H1 (cell line): ENCODE results near the gene NPS. TPM values are rescaled to one million over a fixed set of nuclear protein-coding genes. Genes with fewer than 3 reads are reported as not detected.

Experiments used
- CTCF ChIA-PET: fragments of 300-600 bp; sonication (Branson Sonifier 250); formaldehyde crosslinking; loops from one replicate; lab custom pipeline; 2021; ENCODE audit not compliant: partially characterized antibody; lab: Charles Lee
- POLR2A ChIA-PET: fragments of 300-600 bp; sonication (Branson Sonifier 250); formaldehyde crosslinking; loops from one replicate; lab custom pipeline; 2021; ENCODE audit warnings: inconsistent platforms; ENCODE audit not compliant: partially characterized antibody; lab: Charles Lee
- DNase-seq, 2 experiments: peaks; one replicate each; pipeline versions ENCODE4 v3.0.0 to v3.0.0-alpha.2; 2010 to 2022; ENCODE audit warnings: low spot score in 2 of 2, low read depth in 1 of 2, mixed read lengths in 1 of 2
- FAIRE-seq: peaks from 2 replicates; lab custom pipeline; 2011; peaks lifted over from hg19 to GRCh38; lab: Jason Lieb, UNC
- H2AFZ ChIP-seq: 2 replicates; pipeline ENCODE4 v1.8.1; 2012; ENCODE audit warnings: low read length, inconsistent platforms
- H2AK5ac ChIP-seq: 2 replicates; pipeline ENCODE4 v1.6.1; 2013; ENCODE audit warnings: low read depth, low read length
- H2BK120ac ChIP-seq: replicated peaks from 2 replicates; pipeline ENCODE3; 2013; ENCODE audit warnings: low read depth, low read length, inconsistent platforms
- H2BK12ac ChIP-seq: 2 replicates; pipeline ENCODE4 v1.6.1; 2013; ENCODE audit warnings: low read depth, low read length
- H2BK15ac ChIP-seq: 2 replicates; pipeline ENCODE4 v1.6.1; 2013; ENCODE audit warnings: low read length
- H2BK20ac ChIP-seq: 2 replicates; pipeline ENCODE4 v1.6.1; 2013; ENCODE audit warnings: low read length
- H2BK5ac ChIP-seq: 2 replicates; pipeline ENCODE4 v1.6.1; 2013; ENCODE audit warnings: low read depth, low read length
- H3K14ac ChIP-seq: 2 replicates; pipeline ENCODE4 v1.6.1; 2013; ENCODE audit warnings: inconsistent platforms; ENCODE audit not compliant: insufficient read length
- H3K18ac ChIP-seq: 2 replicates; pipeline ENCODE4 v1.6.1; 2013; ENCODE audit warnings: low read length; ENCODE audit errors: extremely low read depth
- H3K23ac ChIP-seq: 2 replicates; pipeline ENCODE4 v1.6.1; 2013; ENCODE audit warnings: inconsistent platforms; ENCODE audit not compliant: insufficient read length
- H3K23me2 ChIP-seq: 2 replicates; pipeline ENCODE4 v1.6.1; 2013; ENCODE audit warnings: low read depth, low read length
- H3K27ac ChIP-seq: 2 replicates; pipeline ENCODE4 v1.6.1; 2011; ENCODE audit warnings: low read depth, low read length, inconsistent platforms
- H3K27me3 ChIP-seq, 4 experiments: replicated peaks in 1 of 4; 1 replicate in 1 of 4; 2 replicates in 3 of 4; pipeline versions ENCODE4 v1.6.1 to v1.8.1; 2011 to 2013; ENCODE audit warnings: low read length in 3 of 4, mild to moderate bottlenecking in 3 of 4, inconsistent platforms in 2 of 4, mixed read lengths in 2 of 4, moderate library complexity in 1 of 4; ENCODE audit not compliant: control insufficient read depth in 3 of 4, insufficient read depth in 3 of 4; ENCODE audit errors: extremely low read depth in 1 of 4
- H3K36me3 ChIP-seq, 4 experiments: 2 replicates each; pipeline versions ENCODE4 v1.6.1 to v1.8.1; 2011 to 2013; ENCODE audit warnings: mild to moderate bottlenecking in 4 of 4, low read length in 3 of 4, moderate library complexity in 2 of 4, control low read depth in 1 of 4, inconsistent platforms in 1 of 4; ENCODE audit not compliant: insufficient read depth in 4 of 4, control insufficient read depth in 2 of 4
- H3K4ac ChIP-seq: replicated peaks from 2 replicates; pipeline ENCODE3; 2013; ENCODE audit warnings: low read length, low read depth, mixed read lengths, inconsistent platforms; ENCODE audit not compliant: insufficient read length
- H3K4me1 ChIP-seq, 4 experiments: replicated peaks in 1 of 4; 1 replicate in 1 of 4; 2 replicates in 3 of 4; pipeline versions ENCODE4 v1.6.1 to v1.8.1; 2011 to 2013; ENCODE audit warnings: low read length in 3 of 4, inconsistent platforms in 2 of 4, mixed read lengths in 1 of 4; ENCODE audit not compliant: insufficient read depth in 4 of 4, control insufficient read depth in 3 of 4
- H3K4me2 ChIP-seq, 2 experiments: 2 replicates each; pipeline versions ENCODE4 v1.6.1 to v1.8.1; 2011 to 2013; ENCODE audit warnings: low read depth in 2 of 2, low read length in 2 of 2, control low read depth in 1 of 2, inconsistent platforms in 1 of 2, mild to moderate bottlenecking in 1 of 2; ENCODE audit not compliant: insufficient read depth in 1 of 2
- H3K4me3 ChIP-seq, 4 experiments: fragments of 200-600, 300-600 bp in 1 of 4; sonication (generic), shearing (Covaris generic), sonication (Bioruptor Twin) in 1 of 4; 2 replicates each; pipeline versions ENCODE4 v1.5.1 to v1.8.1; 2011 to 2016; ENCODE audit warnings: low read length in 4 of 4, low read depth in 3 of 4, control low read depth in 2 of 4, inconsistent platforms in 2 of 4, mild to moderate bottlenecking in 2 of 4, mixed read lengths in 1 of 4, moderate library complexity in 1 of 4; ENCODE audit not compliant: insufficient read depth in 2 of 4; ENCODE audit errors: extremely low read depth in 1 of 4
- H3K56ac ChIP-seq: replicated peaks from 2 replicates; pipeline ENCODE3; 2013; ENCODE audit warnings: low read depth, mild to moderate bottlenecking, mixed read lengths, low read length, inconsistent platforms; ENCODE audit not compliant: insufficient read length
- H3K79me1 ChIP-seq: 2 replicates; pipeline ENCODE4 v1.6.1; 2013; ENCODE audit warnings: low read depth, low read length, control low read depth
- H3K79me2 ChIP-seq, 2 experiments: 2 replicates each; pipeline versions ENCODE4 v1.6.1 to v1.8.1; 2012 to 2013; ENCODE audit warnings: low read length in 2 of 2, mild to moderate bottlenecking in 2 of 2, inconsistent platforms in 1 of 2; ENCODE audit not compliant: insufficient read depth in 2 of 2, control insufficient read depth in 1 of 2
- H3K9ac ChIP-seq, 4 experiments: replicated peaks in 1 of 4; 1 replicate in 1 of 4; 2 replicates in 3 of 4; pipeline versions ENCODE4 v1.6.1 to v1.8.1; 2011 to 2013; ENCODE audit warnings: low read depth in 3 of 4, low read length in 3 of 4, control low read depth in 2 of 4, mild to moderate bottlenecking in 2 of 4, moderate library complexity in 2 of 4, inconsistent platforms in 1 of 4; ENCODE audit errors: extremely low read depth in 1 of 4
- H3K9me3 ChIP-seq, 2 experiments: 2 replicates each; pipeline versions ENCODE4 v1.6.1 to v1.8.1; 2012 to 2013; ENCODE audit warnings: mild to moderate bottlenecking in 2 of 2, moderate library complexity in 2 of 2, control low read depth in 1 of 2, inconsistent platforms in 1 of 2, low read depth in 1 of 2, low read length in 1 of 2, mixed read lengths in 1 of 2; ENCODE audit not compliant: insufficient read depth in 2 of 2
- H4K20me1 ChIP-seq, 2 experiments: replicated peaks in 1 of 2; 2 replicates each; pipeline versions ENCODE3 to v1.8.1; 2011 to 2013; ENCODE audit warnings: inconsistent platforms in 2 of 2, low read length in 2 of 2, mild to moderate bottlenecking in 1 of 2; ENCODE audit not compliant: insufficient read depth in 2 of 2, control insufficient read depth in 1 of 2
- H4K5ac ChIP-seq: 2 replicates; pipeline ENCODE4 v1.6.1; 2013; ENCODE audit warnings: low read length, low read depth, mixed read lengths, inconsistent platforms; ENCODE audit not compliant: insufficient read length
- H4K8ac ChIP-seq: 2 replicates; pipeline ENCODE4 v1.8.0; 2013; ENCODE audit warnings: mild to moderate bottlenecking, moderate library complexity, low read length, inconsistent platforms; ENCODE audit not compliant: insufficient read depth; ENCODE audit errors: extremely low read depth
- H4K91ac ChIP-seq: replicated peaks from 2 replicates; pipeline ENCODE3; 2013; ENCODE audit warnings: low read length, mixed read lengths, inconsistent platforms; ENCODE audit not compliant: insufficient read length
- BCL11A ChIP-seq, 2 experiments: IDR thresholded peaks; one replicate each; pipeline ENCODE4 v1.6.1; 2011; ENCODE audit warnings: low read depth in 2 of 2, low read length in 2 of 2, mild to moderate bottlenecking in 2 of 2
- BRCA1 ChIP-seq: IDR thresholded peaks from 2 replicates; pipeline ENCODE4 v1.6.1; 2012; ENCODE audit warnings: low read depth, low read length, improper control_type of control experiment
- CHD1 ChIP-seq: IDR thresholded peaks from 2 replicates; pipeline ENCODE4 v1.6.1; 2012; ENCODE audit warnings: low read depth, low read length, improper control_type of control experiment
- CHD2 ChIP-seq: IDR thresholded peaks from 2 replicates; pipeline ENCODE4 v1.6.1; 2012; ENCODE audit warnings: low read length, improper control_type of control experiment
- FOSL1 ChIP-seq: IDR thresholded peaks from 2 replicates; pipeline ENCODE4 v1.6.1; 2011; ENCODE audit warnings: mild to moderate bottlenecking, low read depth, low read length, moderate library complexity; ENCODE audit not compliant: insufficient read depth
- KDM4A ChIP-seq: IDR thresholded peaks from one replicate; pipeline ENCODE4 v1.7.1; 2012; ENCODE audit warnings: low read depth, mild to moderate bottlenecking, moderate library complexity, low read length, inconsistent platforms; ENCODE audit not compliant: severe bottlenecking
- POU5F1 ChIP-seq: IDR thresholded peaks from 2 replicates; pipeline ENCODE4 v1.6.1; 2011; ENCODE audit warnings: low read depth, mild to moderate bottlenecking, low read length, moderate library complexity
- RAD21 ChIP-seq, 2 experiments: IDR thresholded peaks in 1 of 2; conservative IDR thresholded peaks in 1 of 2; 2 replicates each; pipeline ENCODE4 v1.6.1; 2011; ENCODE audit warnings: low read depth in 2 of 2, low read length in 2 of 2, improper control_type of control experiment in 1 of 2, inconsistent platforms in 1 of 2, mild to moderate bottlenecking in 1 of 2, moderate library complexity in 1 of 2
- SIRT6 ChIP-seq: IDR thresholded peaks from one replicate; pipeline ENCODE4 v1.7.1; 2012; ENCODE audit warnings: low read length, inconsistent platforms
- TAF7 ChIP-seq: optimal IDR thresholded peaks from 2 replicates; pipeline ENCODE3; 2011; ENCODE audit warnings: low read depth, mild to moderate bottlenecking, inconsistent platforms, low read length, moderate library complexity, borderline replicate concordance
- TCF12 ChIP-seq: IDR thresholded peaks from 2 replicates; pipeline ENCODE4 v1.6.1; 2011; ENCODE audit warnings: low read depth, mild to moderate bottlenecking, low read length
- WGBS, 2 experiments: shearing (Covaris generic) in 1 of 2; methylation state at CpG; one replicate each; pipeline versions ENCODE4 v1.1.6 to v1.1.7; 2013 to 2015; ENCODE audit warnings: low lambda C conversion rate in 2 of 2, mixed read lengths in 2 of 2, inconsistent platforms in 1 of 2, low coverage in 1 of 2, missing lambda C conversion rate in 1 of 2; ENCODE audit not compliant: insufficient replicate concordance in 2 of 2, insufficient coverage in 1 of 2, insufficient read length in 1 of 2; ENCODE audit errors: extremely low coverage in 1 of 2, missing lambda C conversion rate in 1 of 2; 5-methylcytosine and 5-hydroxymethylcytosine counted together
- polyA plus RNA-seq, 7 experiments: library from polyadenylated mRNA; depleted of rRNA in 3 of 7; stranded (reverse) in 5 of 7; unstranded in 2 of 7; fragments of >200 nt in 5 of 7; fragments of 200-250 nt in 2 of 7; gene quantifications; 1 replicate in 5 of 7; 2 replicates in 1 of 7; 4 replicates in 1 of 7; pipeline versions ENCODE4 v1.2.1 to v1.2.3, GENCODE V29; 2011 to 2013; ENCODE audit warnings: missing spikeins in 2 of 7, mixed read lengths in 2 of 7
- total RNA-seq: library from RNA; stranded (reverse); fragmentation: NEBNext Ultra II Directional; extraction: Animal tissue kit (Norgen Biotek cat#: 25700); gene quantifications from 2 replicates; pipeline ENCODE4 v1.2.1, GENCODE V29; 2021
- TF ChIP-seq, protein P1 (sequence below): IDR thresholded peaks from 2 replicates; pipeline ENCODE4 v1.6.1; 2012; ENCODE audit warnings: inconsistent platforms
- TF ChIP-seq, protein P2 (sequence below): IDR thresholded peaks from 2 replicates; pipeline ENCODE4 v1.6.1; 2011; ENCODE audit warnings: low read depth, mild to moderate bottlenecking, low read length; ENCODE audit not compliant: insufficient read depth

NPS gene
- total and polyA plus RNA-seq, 2 of the 8 experiments (the other 6 are each of a cell fraction or from before 2014, with no cell fraction given) = not detected

DNA sequence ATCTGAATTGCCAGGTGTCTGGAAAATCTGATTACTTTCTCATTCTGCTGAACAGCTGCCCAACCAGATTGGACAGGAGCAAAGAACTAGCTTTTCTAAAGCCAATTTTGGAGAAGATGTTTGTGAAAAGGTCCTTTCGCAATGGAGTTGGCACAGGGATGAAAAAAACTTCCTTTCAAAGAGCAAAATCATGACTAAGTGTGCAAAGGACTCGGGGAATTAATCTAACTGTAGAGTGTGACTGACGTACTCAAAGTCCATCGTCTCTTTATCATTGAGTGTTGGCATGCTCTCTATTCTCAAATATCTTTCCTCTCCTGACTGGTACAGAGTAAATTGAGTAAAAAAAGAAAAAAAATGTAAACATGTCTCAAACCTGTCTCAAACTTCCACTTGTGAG, 3.3 kb downstream of the NPS start:
- no peak overlapping the region for H3K4me3 ChIP-seq
- H3K36me3 ChIP-seq = no peaks in the 10 kb centered on the region
- no peak overlapping the region for H3K56ac ChIP-seq
- no peak overlapping the region for H3K18ac ChIP-seq
- no peak overlapping the region for H2AFZ ChIP-seq
- H3K27ac ChIP-seq = no peak overlapping the region
- H3K14ac ChIP-seq = no peak overlapping the region
- no peak overlapping the region for H2BK120ac ChIP-seq
- no peaks in the 10 kb centered on the region for H3K4me1 ChIP-seq
- H4K20me1 ChIP-seq = no peaks in the 10 kb centered on the region
- H3K79me1 ChIP-seq = no peaks in the 10 kb centered on the region
- no peak overlapping the region for H2BK20ac ChIP-seq
- ChIA-PET POLR2A (no interaction called here), CTCF (interaction anchor here (0.6 kb wide), 1 partner anchor 181 kb away, joined by 3 read pairs; no protein-coding TSS in a partner anchor)
- H3K9me3 ChIP-seq = no peaks in the 10 kb centered on the region
- H3K4me2 ChIP-seq = no peak overlapping the region
- H4K91ac ChIP-seq = no peak overlapping the region
- H3K27me3 ChIP-seq = no peaks in the 10 kb centered on the region
- H3K4ac ChIP-seq = no peak overlapping the region
- H3K9ac ChIP-seq = no peak overlapping the region
- H2AK5ac ChIP-seq = no peak overlapping the region
- WGBS, 2 experiments = 94% methylated on average over 4 of the region's 4 CpGs; no CpG with 5 or more reads in 1 of the 2 experiments
- no peak overlapping the region for H2BK15ac ChIP-seq
- no peaks in the 10 kb centered on the region for H3K79me2 ChIP-seq
- no peak overlapping the region for H2BK5ac ChIP-seq
- H3K23ac ChIP-seq = no peak overlapping the region
- H3K23me2 ChIP-seq = no peaks in the 10 kb centered on the region
- no peak overlapping the region for H4K5ac ChIP-seq
- no peak for DNase-seq
- H4K8ac ChIP-seq = no peak overlapping the region
- H2BK12ac ChIP-seq = no peak overlapping the region
- FAIRE-seq = no peak
- TF ChIP-seq FOSL1 (no peak), POU5F1 (no peak), BCL11A (IDR thresholded peaks at IDR 0.05; ENCODE audit: low read depth in 2 of 2, low read length in 2 of 2) (no peak), SIRT6 (no peak), TCF12 (no peak), KDM4A (no peak), TAF7 (no peak), RAD21 (IDR thresholded peaks at IDR 0.05 in 1 of 2, conservative IDR thresholded peaks at IDR 0.05 in 1 of 2; ENCODE audit: low read depth in 2 of 2, low read length in 2 of 2) (no peak), CHD1 (no peak), CHD2 (no peak), BRCA1 (no peak)
- TF ChIP-seq, protein P1, sequence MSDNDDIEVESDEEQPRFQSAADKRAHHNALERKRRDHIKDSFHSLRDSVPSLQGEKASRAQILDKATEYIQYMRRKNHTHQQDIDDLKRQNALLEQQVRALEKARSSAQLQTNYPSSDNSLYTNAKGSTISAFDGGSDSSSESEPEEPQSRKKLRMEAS = no peak
- TF ChIP-seq, protein P2, sequence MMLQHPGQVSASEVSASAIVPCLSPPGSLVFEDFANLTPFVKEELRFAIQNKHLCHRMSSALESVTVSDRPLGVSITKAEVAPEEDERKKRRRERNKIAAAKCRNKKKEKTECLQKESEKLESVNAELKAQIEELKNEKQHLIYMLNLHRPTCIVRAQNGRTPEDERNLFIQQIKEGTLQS = no peak
